ENCODE measurements around the gene LDHD.

LDHD gene

GRCh38 chr16:75112734-75113491 lies 3.7 kb downstream of the LDHD start:
- DNase-seq (ENCODE audit: low read depth in 1 of 2, low spot score in 1 of 2): no peak

GRCh38 chr16:75111961-75112733 lies 4.4 kb downstream of the LDHD start:
- Histone ChIP-seq H3K27ac (replicated peaks) (no peak overlapping the region), H3K4me3 (replicated peaks; ENCODE audit: insufficient read depth, low read length) (no peak overlapping the region), H3K27me3 (ENCODE audit: insufficient read depth, poor library complexity, severe bottlenecking) (no peaks in the 10 kb centered on the region)
- TF ChIP-seq GABPA (IDR thresholded peaks at IDR 0.05; ENCODE audit: low read depth) (no peak), POLR2AphosphoS5 (IDR thresholded peaks at IDR 0.05; ENCODE audit: low read depth) (peak; percentile 18; the same call in 1 of the 2 replicates)
- DNase-seq (ENCODE audit: low read depth in 1 of 2, low spot score in 1 of 2): no peak

More at GRCh38 chr16:75112734-75113491, 3.7 kb downstream of the LDHD start:
- no peak overlapping the region for H3K27ac ChIP-seq (replicated peaks)
- no peak overlapping the region for H3K4me3 ChIP-seq (replicated peaks; ENCODE audit: insufficient read depth, low read length)
- H3K27me3 ChIP-seq (ENCODE audit: insufficient read depth, poor library complexity, severe bottlenecking): no peaks in the 10 kb centered on the region
- TF ChIP-seq CTCF (IDR thresholded peaks at IDR 0.05; ENCODE audit: insufficient read depth, low read length) (no peak), SPI1 (IDR thresholded peaks at IDR 0.05; ENCODE audit: borderline replicate concordance, low read depth) (no peak), GABPA (IDR thresholded peaks at IDR 0.05; ENCODE audit: low read depth) (no peak), REST (IDR thresholded peaks at IDR 0.05; ENCODE audit: insufficient replicate concordance, low read depth) (no peak), POLR2AphosphoS5 (IDR thresholded peaks at IDR 0.05; ENCODE audit: low read depth) (no peak)

GRCh38 chr16:75111514-75111940 lies 5.1 kb downstream of the LDHD start:
- Histone ChIP-seq H3K4me3 (replicated peaks; ENCODE audit: insufficient read depth, low read length) (no peak overlapping the region), H3K27ac (replicated peaks) (0 out of 2 replicates have a peak overlapping the region, but pooled peaks have one; percentile 5), H3K27me3 (ENCODE audit: insufficient read depth, poor library complexity, severe bottlenecking) (no peaks in the 10 kb centered on the region)
- DNase-seq (ENCODE audit: low read depth in 1 of 2, low spot score in 1 of 2): no peak
- TF ChIP-seq GABPA (IDR thresholded peaks at IDR 0.05; ENCODE audit: low read depth): no peak

- peak overlapping the region; percentile 34 for H3K4me3 ChIP-seq (replicated peaks; ENCODE audit: insufficient read depth, low read length)
- no peak for TF ChIP-seq SPI1 (IDR thresholded peaks at IDR 0.05; ENCODE audit: borderline replicate concordance, low read depth)
- peak; percentile 48 for TF ChIP-seq POLR2AphosphoS5 (IDR thresholded peaks at IDR 0.05; ENCODE audit: low read depth)
- TF ChIP-seq CTCF (IDR thresholded peaks at IDR 0.05; ENCODE audit: insufficient read depth, low read length): peak; percentile 83
- no peak for TF ChIP-seq GABPA (IDR thresholded peaks at IDR 0.05; ENCODE audit: low read depth)
- peak; percentile 61 to 84 for DNase-seq (ENCODE audit: low read depth in 1 of 2, low spot score in 1 of 2)
- H3K27me3 ChIP-seq (ENCODE audit: insufficient read depth, poor library complexity, severe bottlenecking): no peaks in the 10 kb centered on the region
- peak overlapping the region; percentile 89 for H3K27ac ChIP-seq (replicated peaks)
Observed at GRCh38 chr16:75110637-75111513, 5.7 kb downstream of the LDHD start.

- H3K27ac ChIP-seq (replicated peaks): peak overlapping the region; percentile 89
- peak overlapping the region; percentile 34 for H3K4me3 ChIP-seq (replicated peaks; ENCODE audit: insufficient read depth, low read length)
- no peak for TF ChIP-seq POLR2AphosphoS5 (IDR thresholded peaks at IDR 0.05; ENCODE audit: low read depth)
- no peak for TF ChIP-seq GABPA (IDR thresholded peaks at IDR 0.05; ENCODE audit: low read depth)
- no peak for TF ChIP-seq CTCF (IDR thresholded peaks at IDR 0.05; ENCODE audit: insufficient read depth, low read length)
- no peak for TF ChIP-seq SPI1 (IDR thresholded peaks at IDR 0.05; ENCODE audit: borderline replicate concordance, low read depth)
- TF ChIP-seq REST (IDR thresholded peaks at IDR 0.05; ENCODE audit: insufficient replicate concordance, low read depth): no peak
- no peaks in the 10 kb centered on the region for H3K27me3 ChIP-seq (ENCODE audit: insufficient read depth, poor library complexity, severe bottlenecking)
- peak in 1 of 2 experiments; percentile 56 for DNase-seq (ENCODE audit: low read depth in 1 of 2, low spot score in 1 of 2)
Observed at GRCh38 chr16:75109732-75110243, 6.8 kb downstream of the LDHD start.

Measured in HL-60 (cell line).